ENCODE data around the gene PAX5.

Gene PAX5

GRCh38 chr9:37025071-37025822 is 8.8 kb downstream of the PAX5 start:
- DNase-seq (ENCODE audit: low spot score), result no peak

- DNase-seq (ENCODE audit: low spot score), result no peak
These were observed 16.5 kb downstream of the PAX5 start for GRCh38 chr9:37017546-37017945.

- DNase-seq (ENCODE audit: low spot score), result no peak
These were observed 22.5 kb downstream of the PAX5 start for GRCh38 chr9:37011530-37011929.

GRCh38 chr9:37010976-37011375 is 23.1 kb downstream of the PAX5 start:
- DNase-seq (ENCODE audit: low spot score), result no peak

GRCh38 chr9:37010180-37010579 is 23.9 kb downstream of the PAX5 start:
- DNase-seq (ENCODE audit: low spot score), result no peak

GRCh38 chr9:37007295-37007694 is 26.8 kb downstream of the PAX5 start:
- no peak for DNase-seq (ENCODE audit: low spot score)

GRCh38 chr9:37005517-37006140 is 28.4 kb downstream of the PAX5 start:
- no peak for DNase-seq (ENCODE audit: low spot score)

- no peak for DNase-seq (ENCODE audit: low spot score)
These were observed 29.6 kb downstream of the PAX5 start for GRCh38 chr9:37004424-37004935.

GRCh38 chr9:37002413-37003217 is 31.5 kb downstream of the PAX5 start:
- no peak for DNase-seq (ENCODE audit: low spot score)

- no peak for DNase-seq (ENCODE audit: low spot score)
These were observed 32.0 kb downstream of the PAX5 start for GRCh38 chr9:37002036-37002412.

GRCh38 chr9:37001459-37001858 is 32.6 kb downstream of the PAX5 start:
- no peak for DNase-seq (ENCODE audit: low spot score)

GRCh38 chr9:36999728-37000333 is 34.2 kb downstream of the PAX5 start:
- DNase-seq (ENCODE audit: low spot score), result no peak

- DNase-seq (ENCODE audit: low spot score), result no peak
These were observed 36.7 kb downstream of the PAX5 start for GRCh38 chr9:36997414-36997813.

- DNase-seq (ENCODE audit: low spot score), result no peak
These were observed 37.4 kb downstream of the PAX5 start for GRCh38 chr9:36996706-36997086.

GRCh38 chr9:36995927-36996705 is 38.0 kb downstream of the PAX5 start:
- DNase-seq (ENCODE audit: low spot score), result peak; percentile 86

GRCh38 chr9:36993933-36994764 is 39.9 kb downstream of the PAX5 start:
- DNase-seq (ENCODE audit: low spot score), result no peak

GRCh38 chr9:36992501-36993316 is 41.4 kb downstream of the PAX5 start:
- DNase-seq (ENCODE audit: low spot score), result no peak

GRCh38 chr9:36991516-36992134 is 42.4 kb downstream of the PAX5 start:
- DNase-seq (ENCODE audit: low spot score), result no peak

GRCh38 chr9:36988848-36989247 is 45.2 kb downstream of the PAX5 start:
- no peak for DNase-seq (ENCODE audit: low spot score)

Data from GM03348 (cell line).